Effector CD4-positive, alpha-beta T cell (primary cell): ENCODE measurements around the gene YBX1.
A peak's percentile ranks its signal among the peaks of the same experiment; 100 is the strongest.
"Not testable (repeated sequence)": the region's sequence is repeated elsewhere in the genome, so short reads cannot be mapped to it uniquely, and the experiment has no call there.

Experiments
- DNase-seq: peaks from one replicate; pipeline ENCODE4 v3.0.0-alpha.2; 2020
- total RNA-seq: gene quantifications from one replicate; lab custom pipeline; 2026; lab: John Stamatoyannopoulos, UW

YBX1 gene
- total RNA-seq, result 367 reads per million, percentile 97 among the genes with 10 or more reads in this experiment

- peak; percentile 93 for DNase-seq
Observed at GRCh38 chr1:42681741-42682483, at the start of gene YBX1. Gene YBX1, plus strand, starts transcription at chr1:42682418. Its CDS starts 148 bp downstream, at chr1:42682566.

GRCh38 chr1:42639116-42639515 lies 43.1 kb upstream of the YBX1 start:
- no peak for DNase-seq

GRCh38 chr1:42646056-42646455 lies 36.2 kb upstream of the YBX1 start:
- DNase-seq, result no peak

DNA sequence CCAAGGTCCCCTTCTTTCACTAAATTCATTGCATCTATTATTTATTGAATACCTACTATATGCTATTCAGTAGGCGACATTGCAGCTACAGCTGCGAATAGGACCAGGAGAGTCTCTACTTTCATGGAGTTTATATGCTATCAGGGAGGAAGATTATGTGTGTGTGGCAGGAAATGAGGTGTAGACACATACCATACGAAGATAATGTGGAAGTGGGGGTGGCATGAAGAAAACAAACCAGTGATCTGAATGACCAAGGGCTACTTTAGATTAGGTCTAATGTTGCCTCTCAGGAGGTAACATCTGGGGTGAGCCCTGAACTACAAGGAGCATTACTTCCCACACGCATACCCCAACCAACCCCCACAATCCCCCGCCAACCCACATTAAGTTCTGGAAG lies 25.0 kb upstream of the YBX1 start:
- DNase-seq, result no peak

- DNase-seq, result peak; percentile 94
Observed at GRCh38 chr1:42657981-42658876, 24.0 kb upstream of the YBX1 start, which contains the start of gene PPIH. Gene PPIH, plus strand, starts transcription at chr1:42658423. Its CDS starts 24 bp downstream, at chr1:42658447.

GRCh38 chr1:42658877-42659337 lies 23.3 kb upstream of the YBX1 start:
- DNase-seq, result no peak

DNA sequence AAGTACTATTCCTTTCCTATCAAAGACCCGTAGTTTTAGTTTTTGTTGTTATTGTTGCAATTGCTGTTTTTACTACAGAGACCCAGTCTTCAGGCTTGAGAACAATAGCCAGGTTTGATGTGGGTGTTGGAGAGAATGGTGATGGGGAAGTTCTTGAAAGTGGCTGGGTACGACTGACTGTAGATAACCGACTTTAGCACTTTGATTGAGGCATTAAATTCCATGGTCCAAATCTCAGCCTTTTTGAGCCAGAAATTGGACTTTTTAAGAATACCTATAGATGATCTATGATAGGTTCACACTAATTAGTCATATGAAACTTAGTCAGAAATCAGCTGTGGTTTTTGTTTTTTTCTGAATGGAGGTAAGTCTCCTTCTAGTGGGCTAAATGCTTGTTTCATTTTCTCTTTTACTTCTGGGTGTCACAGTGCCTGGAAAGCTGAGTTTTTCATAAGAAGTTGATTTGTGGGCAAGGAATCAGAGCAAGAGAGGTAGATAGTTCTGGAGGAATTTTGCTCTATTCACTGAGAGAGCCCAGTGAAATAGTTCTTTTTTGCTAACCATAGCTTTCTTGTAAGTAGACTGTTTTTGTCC lies 21.2 kb upstream of the YBX1 start:
- DNase-seq, result no peak

DNA sequence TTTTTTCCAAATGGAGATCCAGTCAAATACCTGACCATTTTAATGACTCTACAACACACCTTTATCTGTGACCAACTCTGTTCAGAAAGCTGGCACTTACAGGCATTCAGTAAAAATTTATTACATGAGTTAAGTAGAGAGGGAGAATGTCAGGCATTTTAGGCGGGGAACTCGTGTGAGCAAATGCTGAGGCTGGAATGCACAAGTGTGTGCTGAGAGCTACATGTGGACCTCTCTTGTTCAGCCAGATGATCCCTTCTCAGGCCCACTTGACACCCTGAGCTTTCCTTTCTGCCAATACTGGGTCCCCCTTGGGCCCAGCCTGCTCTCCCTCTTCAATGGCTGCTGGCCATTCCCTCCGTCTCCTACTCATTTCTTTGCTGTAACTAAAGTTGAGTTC lies 12.3 kb upstream of the YBX1 start:
- no peak for DNase-seq

DNA sequence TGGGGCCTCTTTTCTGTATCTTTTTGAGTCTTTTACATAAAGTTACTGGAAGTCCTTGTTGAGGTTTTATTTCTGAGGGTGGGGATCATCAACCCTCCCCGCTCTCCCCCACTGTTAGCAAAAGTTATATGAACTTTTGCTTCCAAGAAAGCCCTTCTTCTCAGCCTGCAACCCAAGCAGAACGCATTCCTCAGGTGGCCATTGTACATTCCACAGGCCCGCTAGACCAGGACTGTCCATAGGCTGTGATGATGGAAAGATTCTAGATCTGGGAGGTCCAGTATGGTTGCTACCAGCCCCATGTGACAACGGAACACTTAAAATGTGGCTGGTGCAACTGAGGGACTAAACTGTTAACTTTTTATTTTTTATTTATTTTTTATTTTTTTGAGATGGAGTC lies 11.8 kb upstream of the YBX1 start:
- DNase-seq, result no peak

- DNase-seq, result no peak
Observed at GRCh38 chr1:42674214-42674613, 8.0 kb upstream of the YBX1 start.

DNA sequence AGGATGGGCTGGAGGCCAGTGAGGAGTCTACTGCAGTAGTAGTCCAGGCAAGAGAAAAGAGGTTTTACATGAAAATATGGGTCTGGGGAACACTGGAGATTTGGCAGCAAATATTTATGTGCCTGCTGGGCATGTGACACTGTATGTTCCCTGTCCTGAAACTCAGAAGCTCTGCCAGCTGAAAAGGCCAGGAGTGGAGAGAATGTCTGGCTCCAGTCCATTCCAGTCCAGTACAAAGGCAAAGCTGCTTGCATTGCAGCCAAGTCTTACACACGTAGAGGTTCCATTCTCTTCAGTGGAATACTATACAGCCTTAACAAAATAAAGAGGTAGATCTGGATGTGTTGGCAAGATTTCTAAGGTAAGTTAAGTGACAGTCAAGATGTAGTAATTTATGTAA lies 7.5 kb upstream of the YBX1 start:
- DNase-seq, result no peak

- no peak for DNase-seq
Observed at GRCh38 chr1:42675467-42675866, 6.8 kb upstream of the YBX1 start.

DNA sequence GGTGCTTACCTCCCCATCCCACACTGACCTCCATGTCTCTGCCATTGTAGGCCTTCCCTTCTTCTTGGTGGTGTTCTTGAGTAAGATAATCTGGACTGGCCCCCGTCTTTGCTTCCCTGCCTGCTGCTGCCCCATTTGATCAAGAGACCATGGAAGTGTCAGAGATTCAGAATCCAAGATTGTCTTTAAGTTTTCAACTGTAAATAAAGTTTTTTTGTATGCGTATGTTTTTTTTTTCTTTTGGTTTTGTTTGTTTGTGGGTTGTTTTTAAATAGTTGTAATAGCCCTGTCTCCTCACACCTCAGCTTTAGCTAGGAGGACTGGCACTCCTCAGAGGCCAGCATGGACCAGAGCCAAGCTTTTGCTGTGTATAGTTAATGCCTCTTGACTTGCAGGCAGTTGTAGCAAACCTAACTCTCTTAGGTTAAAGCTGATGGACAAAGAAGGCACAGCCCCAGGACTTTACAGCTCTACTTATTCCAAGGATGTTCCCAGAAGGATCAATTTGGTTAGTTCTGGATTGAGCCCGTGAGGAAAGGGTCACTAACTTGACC lies 5.6 kb upstream of the YBX1 start:
- DNase-seq, result no peak

- DNase-seq, result no peak
Observed at GRCh38 chr1:42679364-42679983, 2.7 kb upstream of the YBX1 start.

DNA sequence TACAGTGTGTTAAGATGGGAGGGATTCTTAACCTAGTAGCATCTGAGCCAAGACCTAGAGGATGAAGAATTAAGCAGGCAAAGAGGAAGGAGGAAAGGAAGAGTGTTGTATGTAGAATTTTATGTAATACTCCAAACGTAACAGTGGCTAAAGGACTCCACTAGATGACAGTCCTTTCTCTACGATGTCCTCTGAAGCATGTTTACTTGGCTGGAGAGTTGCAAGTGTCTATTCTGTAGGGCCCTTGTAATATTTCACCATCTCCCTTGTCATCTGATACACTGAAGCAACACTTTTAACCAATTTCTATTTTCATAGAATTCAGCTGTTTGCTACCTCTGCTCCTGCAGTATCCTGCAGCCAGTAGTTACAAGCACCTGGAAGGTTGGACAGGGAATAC lies 2.2 kb upstream of the YBX1 start:
- no peak for DNase-seq

- DNase-seq, result no peak
Observed at GRCh38 chr1:42680921-42681683, 1.1 kb upstream of the YBX1 start.

- DNase-seq, result not testable (repeated sequence)
Observed at GRCh38 chr1:42682484-42682738, 193 bp downstream of the YBX1 start.

DNA sequence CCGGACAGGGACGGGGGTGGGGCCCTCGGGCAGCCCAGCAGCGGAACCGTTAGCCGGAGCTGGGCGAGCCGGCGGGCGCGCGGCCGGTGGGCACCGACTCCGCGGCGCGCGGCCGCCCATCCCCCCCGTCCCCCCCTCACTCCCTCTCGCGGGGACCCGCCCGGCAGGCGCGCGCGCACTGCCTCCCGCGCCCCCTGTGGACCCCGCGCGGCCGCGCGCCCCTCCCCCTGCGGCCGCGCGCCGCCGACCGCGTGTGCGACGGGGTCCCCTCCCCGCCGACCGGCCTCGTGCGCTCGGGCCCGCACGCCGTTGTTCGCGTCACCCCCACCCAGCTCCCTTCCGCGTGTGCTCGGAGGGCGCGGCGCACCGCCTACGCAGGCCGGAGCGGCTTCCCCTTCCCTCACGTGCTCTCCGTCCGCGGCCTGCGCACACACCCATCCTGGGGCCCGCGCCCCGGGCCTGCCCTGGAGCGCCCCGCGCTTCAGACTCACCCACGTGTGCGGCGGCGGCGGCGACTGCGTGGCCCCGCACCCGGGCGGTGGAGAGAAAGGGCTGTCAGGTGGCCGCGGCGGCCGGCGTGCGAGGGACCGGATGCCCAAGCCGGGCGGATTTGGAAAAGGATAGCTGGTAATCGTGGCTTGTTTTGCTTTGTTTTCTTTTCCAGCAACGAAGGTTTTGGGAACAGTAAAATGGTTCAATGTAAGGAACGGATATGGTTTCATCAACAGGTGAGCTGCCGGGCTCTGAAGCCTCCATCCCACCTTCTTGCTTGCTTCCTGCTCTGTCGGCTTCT lies 717 bp downstream of the YBX1 start:
- peak; percentile 56 for DNase-seq

GRCh38 chr1:42684139-42684538 lies 1.9 kb downstream of the YBX1 start:
- DNase-seq, result no peak

DNA sequence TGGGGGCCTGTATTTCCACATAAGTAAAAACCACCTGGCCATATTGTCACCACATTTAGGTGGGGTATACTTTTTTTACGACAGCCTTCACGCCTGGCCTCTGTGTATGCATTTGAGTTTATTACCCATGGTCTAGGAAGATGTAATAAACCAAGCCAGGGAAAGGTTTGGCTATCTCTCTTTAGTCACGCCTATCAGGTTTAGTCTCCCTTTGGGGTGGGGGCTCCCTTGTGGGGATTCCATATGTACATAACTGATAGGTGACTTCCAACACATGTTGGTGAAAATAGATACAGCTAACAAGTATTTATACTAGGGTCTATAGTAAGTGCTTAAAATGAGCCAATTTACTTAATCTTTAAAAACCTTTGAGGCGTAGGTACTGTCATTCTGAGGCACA lies 4.2 kb downstream of the YBX1 start:
- no peak for DNase-seq

GRCh38 chr1:42689912-42690311 lies 7.7 kb downstream of the YBX1 start:
- DNase-seq, result no peak
